Mesodermal cell (in vitro differentiated cells): ENCODE data around the gene PCBP3.

Source experiments
- H3K27ac ChIP-seq: 2 replicates; pipeline ENCODE4 v1.7.0; 2013; ENCODE audit warnings: mild to moderate bottlenecking, low read depth, low read length, moderate library complexity; ENCODE audit not compliant: severe bottlenecking
- H3K36me3 ChIP-seq: 2 replicates; pipeline ENCODE4 v1.7.1; 2013; ENCODE audit warnings: mild to moderate bottlenecking, low read length, moderate library complexity; ENCODE audit not compliant: control insufficient read depth, insufficient read depth
- H3K4me1 ChIP-seq: one replicate; pipeline ENCODE4 v1.7.1; 2013; ENCODE audit warnings: mild to moderate bottlenecking, low read length; ENCODE audit not compliant: insufficient read depth, control insufficient read depth, poor library complexity, severe bottlenecking
- H3K4me3 ChIP-seq: 2 replicates; pipeline ENCODE4 v1.7.0; 2013; ENCODE audit warnings: low read length, control low read depth, mild to moderate bottlenecking; ENCODE audit not compliant: insufficient read depth, poor library complexity, severe bottlenecking; ENCODE audit errors: extremely low read depth
- H3K9me3 ChIP-seq: 2 replicates; pipeline ENCODE4 v1.7.1; 2013; ENCODE audit warnings: mild to moderate bottlenecking, low read length, moderate library complexity; ENCODE audit not compliant: control insufficient read depth
- WGBS, 2 experiments: methylation state at CpG; one replicate each; pipeline ENCODE4 v1.1.5; 2013; ENCODE audit warnings: missing lambda C conversion rate in 2 of 2; ENCODE audit not compliant: insufficient coverage in 2 of 2; 5-methylcytosine and 5-hydroxymethylcytosine counted together

Gene PCBP3

GRCh38 chr21:45838634-45839033 lies 195.1 kb downstream of the PCBP3 start:
- Histone ChIP-seq H3K9me3 (peaks cover 7% of the 10 kb centered on the region), H3K4me3 (no peak overlapping the region), H3K4me1 (no peaks in the 10 kb centered on the region), H3K36me3 (no peaks in the 10 kb centered on the region), H3K27ac (no peak overlapping the region)
- no CpG with 5 or more reads among the region's 1 CpG for WGBS, 2 experiments

DNA sequence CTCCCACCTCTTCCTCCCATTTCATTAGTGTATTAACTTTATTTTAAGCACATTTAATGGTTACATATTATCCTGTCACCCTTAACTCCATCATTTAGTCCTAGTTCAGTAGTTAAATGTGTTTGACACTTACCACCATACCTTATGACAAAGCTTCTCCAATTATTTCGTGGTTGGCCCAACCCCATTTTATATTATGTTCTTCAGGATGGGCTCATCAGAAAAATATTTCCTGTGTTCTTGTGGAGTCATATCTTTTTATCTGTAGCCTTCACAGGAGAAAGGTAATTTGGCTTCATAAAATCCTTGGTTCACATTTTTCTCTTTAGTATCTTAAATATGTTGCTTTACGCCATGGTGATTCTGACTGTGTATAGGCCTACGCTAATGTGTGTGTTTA lies 195.7 kb downstream of the PCBP3 start:
- peaks cover 7% of the 10 kb centered on the region for H3K9me3 ChIP-seq
- H3K36me3 ChIP-seq: no peaks in the 10 kb centered on the region
- WGBS, 2 experiments: no CpG with 5 or more reads among the region's 3 CpGs
- no peak overlapping the region for H3K27ac ChIP-seq
- H3K4me3 ChIP-seq: no peak overlapping the region
- no peaks in the 10 kb centered on the region for H3K4me1 ChIP-seq

GRCh38 chr21:45841033-45841432 lies 197.5 kb downstream of the PCBP3 start:
- no peaks in the 10 kb centered on the region for H3K36me3 ChIP-seq
- no peak overlapping the region for H3K4me3 ChIP-seq
- WGBS, 2 experiments: 84 to 95% methylated on average over 5 to 7 of the region's 8 CpGs
- H3K4me1 ChIP-seq: no peaks in the 10 kb centered on the region
- no peak overlapping the region for H3K27ac ChIP-seq
- peaks cover 7% of the 10 kb centered on the region for H3K9me3 ChIP-seq

- Histone ChIP-seq H3K9me3 (peaks cover 7% of the 10 kb centered on the region), H3K4me3 (no peak overlapping the region)
- WGBS, 2 experiments: no CpG with 5 or more reads among the region's 2 CpGs
Measured at GRCh38 chr21:45843426-45843825, 199.9 kb downstream of the PCBP3 start.

GRCh38 chr21:45844181-45844580 lies 200.7 kb downstream of the PCBP3 start:
- H3K36me3 ChIP-seq: no peaks in the 10 kb centered on the region
- no peak overlapping the region for H3K27ac ChIP-seq
- 89% methylated on average over 4 to 7 of the region's 8 CpGs for WGBS, 2 experiments
- no peak overlapping the region for H3K4me3 ChIP-seq
- H3K4me1 ChIP-seq: no peaks in the 10 kb centered on the region
- H3K9me3 ChIP-seq: peaks cover 7% of the 10 kb centered on the region

More at GRCh38 chr21:45843426-45843825, 199.9 kb downstream of the PCBP3 start:
- Histone ChIP-seq H3K27ac (no peak overlapping the region), H3K36me3 (no peaks in the 10 kb centered on the region), H3K4me1 (no peaks in the 10 kb centered on the region)

- H3K4me3 ChIP-seq: no peak overlapping the region
- H3K9me3 ChIP-seq: peaks cover 7% of the 10 kb centered on the region
- no peaks in the 10 kb centered on the region for H3K4me1 ChIP-seq
- H3K36me3 ChIP-seq: no peaks in the 10 kb centered on the region
- WGBS, 2 experiments: 92 to 96% methylated on average over 8 to 12 of the region's 12 CpGs
- H3K27ac ChIP-seq: no peak overlapping the region
Measured at GRCh38 chr21:45845063-45845769, 201.7 kb downstream of the PCBP3 start.

DNA sequence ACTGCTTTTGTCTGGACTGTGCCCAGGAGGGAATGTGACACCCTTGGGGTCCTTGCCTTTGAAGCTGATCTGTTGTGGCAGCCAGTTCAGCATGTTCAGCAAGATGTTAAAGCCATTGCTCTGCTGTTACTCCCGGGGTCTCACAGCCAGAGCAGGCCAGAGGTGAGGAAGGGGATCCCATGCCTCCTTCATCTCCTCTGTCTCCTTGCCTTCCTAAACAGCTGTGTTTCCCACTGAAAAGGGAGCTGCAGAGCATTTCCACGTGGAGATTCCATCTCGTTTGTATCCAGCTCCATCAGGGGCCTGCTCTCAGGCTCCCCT lies 202.2 kb downstream of the PCBP3 start:
- H3K9me3 ChIP-seq: peaks cover 4% of the 10 kb centered on the region
- WGBS, 2 experiments: 51 to 52% methylated on average over 3 of the region's 3 CpGs
- H3K27ac ChIP-seq: no peak overlapping the region
- H3K4me3 ChIP-seq: no peak overlapping the region
- H3K36me3 ChIP-seq: no peaks in the 10 kb centered on the region
- no peaks in the 10 kb centered on the region for H3K4me1 ChIP-seq

- WGBS, 2 experiments: 86 to 90% methylated on average over 6 to 7 of the region's 8 CpGs
- H3K4me3 ChIP-seq: no peak overlapping the region
- no peaks in the 10 kb centered on the region for H3K36me3 ChIP-seq
- no peak overlapping the region for H3K27ac ChIP-seq
- H3K9me3 ChIP-seq: no peaks in the 10 kb centered on the region
- no peaks in the 10 kb centered on the region for H3K4me1 ChIP-seq
Measured at GRCh38 chr21:45846373-45847160, 203.0 kb downstream of the PCBP3 start.

- Histone ChIP-seq H3K27ac (no peak overlapping the region), H3K36me3 (no peaks in the 10 kb centered on the region), H3K9me3 (peaks cover 6% of the 10 kb centered on the region), H3K4me1 (no peaks in the 10 kb centered on the region), H3K4me3 (no peak overlapping the region)
- 92 to 93% methylated on average over 9 to 10 of the region's 10 CpGs for WGBS, 2 experiments
Measured at GRCh38 chr21:45847870-45848269, 204.3 kb downstream of the PCBP3 start.

- 94 to 96% methylated on average over 2 of the region's 2 CpGs for WGBS, 2 experiments
- no peaks in the 10 kb centered on the region for H3K36me3 ChIP-seq
- H3K4me1 ChIP-seq: no peaks in the 10 kb centered on the region
- no peak overlapping the region for H3K4me3 ChIP-seq
- H3K27ac ChIP-seq: no peak overlapping the region
- peaks cover 6% of the 10 kb centered on the region for H3K9me3 ChIP-seq
Measured at GRCh38 chr21:45848331-45848730, 204.8 kb downstream of the PCBP3 start.

DNA sequence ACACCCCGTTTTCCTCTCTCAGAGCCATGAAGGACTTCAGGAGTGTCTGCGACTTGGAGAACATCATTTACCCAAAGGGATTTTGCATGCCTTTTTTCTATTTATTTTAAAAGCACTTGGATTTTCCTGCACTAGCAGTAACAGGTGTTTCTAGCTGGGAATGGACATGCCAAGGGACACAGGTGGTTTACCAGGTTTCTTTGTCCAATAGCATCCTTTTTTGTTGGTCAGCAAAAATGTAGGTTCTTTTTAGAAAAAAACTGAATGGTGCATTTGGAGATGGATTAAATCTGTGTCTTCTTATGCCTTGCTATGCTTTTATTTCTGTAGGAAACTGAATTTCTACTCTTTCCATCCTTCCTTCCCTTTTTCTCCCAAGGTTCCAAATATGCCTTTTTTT lies 205.3 kb downstream of the PCBP3 start:
- no peak overlapping the region for H3K27ac ChIP-seq
- 82 to 100% methylated on average over 1 to 2 of the region's 2 CpGs for WGBS, 2 experiments
- no peak overlapping the region for H3K4me3 ChIP-seq
- peaks cover 6% of the 10 kb centered on the region for H3K9me3 ChIP-seq
- no peaks in the 10 kb centered on the region for H3K4me1 ChIP-seq
- no peaks in the 10 kb centered on the region for H3K36me3 ChIP-seq
